DMS 273 treated with DMSO at 0.1 percent for 48 hours (cell line): ENCODE data around the gene PTBP1.

Source experiments
- DNase-seq: peaks from one replicate; lab custom pipeline; 2025; lab: John Stamatoyannopoulos, UW

The PTBP1 gene

DNA sequence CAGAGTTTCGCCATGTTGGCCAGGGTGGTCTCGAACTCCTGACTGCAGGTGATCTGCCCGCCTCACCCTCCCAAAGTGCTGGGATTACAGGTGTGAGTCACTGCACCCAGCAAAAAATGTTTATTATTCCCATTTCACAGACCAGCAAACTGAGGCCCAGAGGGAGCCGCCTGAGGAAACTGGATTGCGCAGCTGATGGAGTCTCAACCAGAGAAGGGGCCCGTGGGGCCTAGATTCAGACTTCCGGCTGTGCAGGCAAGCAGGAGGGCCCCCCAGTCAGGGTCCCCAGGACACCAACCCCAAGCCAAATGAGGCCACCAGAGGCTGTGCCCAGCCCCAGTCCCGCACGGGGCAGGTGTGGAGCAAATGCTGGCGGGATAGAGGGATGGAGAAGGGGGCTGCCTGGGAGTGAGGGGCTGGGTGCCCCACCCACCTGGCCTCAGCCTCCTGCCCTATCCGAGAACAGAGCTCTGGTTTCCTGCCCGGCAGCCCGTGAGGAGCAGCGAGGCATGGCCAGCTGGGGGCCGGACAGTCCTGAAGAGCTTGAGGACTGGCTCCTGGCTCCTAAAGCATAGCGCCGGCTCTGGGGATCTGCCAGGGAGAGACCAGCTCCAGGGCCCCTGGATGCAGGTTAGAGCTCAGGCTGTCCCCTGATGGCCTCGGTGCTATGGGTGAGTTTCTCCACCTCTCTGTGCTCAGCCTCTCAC is 24.4 kb upstream of the PTBP1 start:
- DNase-seq: no peak

GRCh38 chr19:776549-776948 is 20.7 kb upstream of the PTBP1 start:
- no peak for DNase-seq

- DNase-seq: no peak
Observed at GRCh38 chr19:778910-779653, 18.2 kb upstream of the PTBP1 start.

DNA sequence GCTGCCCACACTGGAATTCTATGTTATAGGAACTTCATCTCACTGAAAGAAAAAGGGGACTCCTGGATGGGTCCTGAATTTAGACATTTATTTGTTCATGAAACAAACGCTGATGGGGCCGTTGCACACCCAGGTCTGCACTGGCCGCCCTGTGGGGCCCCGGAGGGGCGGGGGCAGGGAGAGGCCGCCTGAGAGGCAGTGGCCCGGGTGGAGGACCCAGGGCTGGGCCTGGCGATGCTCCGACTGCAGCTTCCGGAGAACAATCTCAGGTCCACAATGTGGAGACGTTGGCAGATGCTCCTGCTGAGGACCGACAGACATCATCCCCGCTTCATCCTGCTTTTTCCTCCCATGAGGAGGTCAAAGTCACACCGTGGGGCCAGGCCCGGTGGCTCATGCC is 16.3 kb upstream of the PTBP1 start:
- no peak for DNase-seq

DNA sequence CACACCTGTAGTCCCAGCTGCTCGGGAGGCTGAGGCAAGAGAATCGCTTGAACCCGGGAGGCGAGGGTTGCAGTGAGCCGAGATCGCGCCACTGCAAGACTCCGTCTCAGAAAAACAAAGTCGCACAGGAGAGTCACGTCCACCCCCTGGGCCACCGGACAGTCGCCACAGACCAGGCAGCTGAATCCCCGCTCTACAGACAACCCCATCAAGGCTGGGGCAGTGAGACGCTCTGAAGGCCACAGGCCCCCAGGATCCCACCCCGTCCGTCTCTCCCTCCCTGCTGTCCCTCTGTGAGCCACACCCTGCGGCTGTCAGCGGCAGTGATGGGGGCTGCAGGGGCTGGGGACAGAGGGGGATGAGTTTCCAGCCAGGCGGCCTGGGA is 15.5 kb upstream of the PTBP1 start:
- no peak for DNase-seq

DNA sequence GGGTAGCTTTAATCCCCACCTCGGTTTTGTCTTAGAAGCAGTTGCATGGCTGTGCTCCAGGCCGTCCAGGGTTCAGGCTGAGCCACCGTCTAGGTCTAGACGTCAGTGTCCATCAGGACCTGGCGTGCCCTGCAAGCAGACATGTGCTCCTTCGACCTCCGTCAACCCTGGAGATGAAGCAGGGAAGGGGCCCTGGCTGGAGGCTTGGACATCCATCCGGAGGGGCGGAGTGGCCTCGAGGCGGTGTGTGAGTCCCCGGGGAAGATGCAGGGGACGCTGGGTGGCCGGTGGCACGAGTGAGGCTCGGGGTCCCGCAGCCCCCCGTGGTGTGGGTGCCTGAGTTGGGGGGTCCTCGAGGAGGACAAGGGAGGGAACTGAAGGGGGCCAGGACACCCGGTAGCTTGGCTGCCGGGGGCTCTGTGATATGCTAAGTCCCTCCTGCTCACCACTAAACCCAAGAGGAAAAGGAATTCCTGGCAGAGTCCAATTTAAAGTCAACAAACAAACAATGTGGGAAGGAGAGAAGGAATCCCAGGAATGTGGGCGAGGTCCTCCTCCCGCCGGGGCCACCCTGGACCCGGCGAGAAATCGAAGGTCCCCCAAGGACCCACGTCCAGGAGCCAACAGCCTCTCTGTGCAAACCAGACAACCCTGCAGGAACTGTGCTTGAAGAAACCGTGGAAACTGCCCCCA is 14.9 kb upstream of the PTBP1 start:
- no peak for DNase-seq

GRCh38 chr19:782878-783668 is 14.2 kb upstream of the PTBP1 start:
- DNase-seq: no peak

- DNase-seq: no peak
Observed at GRCh38 chr19:784541-784940, 12.7 kb upstream of the PTBP1 start.

DNA sequence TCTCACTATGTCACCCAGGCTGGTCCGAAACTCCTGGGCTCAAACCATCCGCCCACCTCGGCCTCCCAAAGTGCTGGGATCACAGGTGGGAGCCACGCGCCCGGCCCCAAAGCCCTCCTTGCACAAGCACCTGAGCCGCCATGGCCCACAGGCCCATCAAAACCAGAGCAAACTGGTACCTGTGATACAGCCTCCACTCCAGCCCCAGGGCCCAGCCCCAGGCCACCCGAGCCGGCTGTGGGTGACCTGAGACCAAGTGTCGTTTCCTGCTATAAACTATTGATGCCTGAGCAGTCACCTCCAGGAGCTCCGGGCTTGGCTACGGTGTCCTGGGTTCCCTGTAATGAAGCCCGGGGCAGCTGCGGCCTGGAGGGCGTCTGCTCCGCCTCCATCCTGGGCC is 9.7 kb upstream of the PTBP1 start:
- no peak for DNase-seq

- no peak for DNase-seq
Observed at GRCh38 chr19:788686-788982, 8.6 kb upstream of the PTBP1 start.

DNA sequence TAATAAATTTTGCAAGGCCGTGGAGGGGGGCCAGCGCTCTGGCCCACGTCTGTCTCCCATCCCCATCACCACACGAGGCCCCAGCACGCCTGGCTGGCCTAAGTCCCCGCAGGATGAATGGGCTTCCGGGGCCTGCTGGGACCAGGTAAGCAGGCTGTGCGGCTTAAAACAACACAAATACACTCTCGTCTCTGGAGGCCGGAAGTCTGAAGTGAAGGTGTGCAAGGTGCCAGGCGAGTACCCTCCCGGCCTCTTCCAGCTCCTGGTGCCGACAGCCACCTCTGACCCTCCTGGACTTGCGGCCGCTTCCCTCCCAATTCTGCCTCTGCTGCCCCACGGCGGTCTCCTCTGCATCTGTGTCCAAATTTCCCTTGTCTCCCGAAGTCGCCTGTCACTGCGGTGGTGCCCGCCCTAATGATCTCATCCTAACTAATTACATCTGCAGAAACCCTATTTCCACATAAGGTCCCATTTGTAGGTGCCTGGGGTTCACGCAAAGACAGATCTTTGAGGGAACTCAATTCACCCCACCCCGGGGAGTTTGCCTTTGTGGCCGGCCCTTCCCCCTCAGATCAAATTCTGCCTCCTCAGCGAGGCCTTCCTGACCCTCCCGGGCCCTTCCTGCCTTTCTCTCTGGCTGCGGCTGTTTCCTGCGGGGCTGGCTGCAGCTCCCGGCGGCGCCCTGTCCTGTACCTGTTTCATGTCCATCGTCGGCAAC is 8.1 kb upstream of the PTBP1 start:
- no peak for DNase-seq

DNA sequence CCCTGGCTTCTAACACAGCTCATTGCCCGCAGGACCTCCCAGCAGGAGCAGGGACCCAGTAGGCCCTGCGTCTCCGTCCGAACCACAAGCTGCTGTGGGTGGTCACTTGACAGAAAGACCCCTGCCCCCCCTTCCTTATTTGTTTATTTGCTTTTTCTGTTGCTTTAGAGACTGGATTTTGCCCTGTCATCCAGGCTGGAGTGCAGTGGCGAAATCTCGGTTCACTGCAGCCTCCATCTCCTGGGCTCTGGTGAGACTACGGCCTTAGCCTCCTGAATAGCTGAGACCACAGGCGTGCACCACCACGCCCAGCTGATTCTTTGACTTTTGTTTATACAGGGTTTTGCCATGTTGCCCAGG is 7.6 kb upstream of the PTBP1 start:
- DNase-seq: no peak

- no peak for DNase-seq
Observed at GRCh38 chr19:791007-791566, 6.2 kb upstream of the PTBP1 start.

DNA sequence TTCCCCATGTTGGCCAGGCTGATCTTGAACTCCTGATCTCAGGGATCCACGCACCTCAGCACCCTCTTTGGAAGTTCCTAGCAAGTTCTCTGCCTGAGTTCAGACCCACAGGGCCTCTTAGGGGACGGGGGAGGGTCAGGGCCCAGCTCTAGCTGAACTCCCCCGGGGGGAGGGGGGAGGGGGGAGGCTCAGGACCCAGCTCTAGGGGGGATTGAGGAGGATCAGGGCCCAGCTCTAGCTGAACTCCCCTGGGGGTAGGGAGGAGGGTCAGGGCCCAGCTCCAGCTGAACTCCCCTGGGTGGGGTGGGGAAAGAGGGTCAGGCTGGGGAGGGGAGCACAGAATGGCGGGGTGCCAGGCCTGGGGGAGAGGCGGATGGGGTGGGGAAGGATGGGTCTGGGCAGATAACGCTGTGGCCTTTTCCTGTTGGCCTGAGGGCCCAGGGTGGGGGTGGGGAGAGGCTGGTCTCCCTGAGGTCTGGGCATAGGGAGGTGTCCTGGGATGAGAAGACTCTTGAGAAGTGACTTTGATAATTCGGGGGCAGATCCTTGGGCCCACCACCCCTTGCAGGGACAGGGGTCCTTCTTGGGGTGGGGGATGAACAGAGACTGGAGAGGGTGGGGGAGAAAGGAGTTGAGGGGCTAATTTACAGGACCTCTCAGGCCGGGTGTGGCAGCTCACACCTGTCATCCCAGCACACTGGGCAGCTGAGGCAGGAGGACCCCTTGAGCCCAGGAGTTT is 5.5 kb upstream of the PTBP1 start:
- no peak for DNase-seq

GRCh38 chr19:792306-792885 is 4.9 kb upstream of the PTBP1 start:
- DNase-seq: no peak

DNA sequence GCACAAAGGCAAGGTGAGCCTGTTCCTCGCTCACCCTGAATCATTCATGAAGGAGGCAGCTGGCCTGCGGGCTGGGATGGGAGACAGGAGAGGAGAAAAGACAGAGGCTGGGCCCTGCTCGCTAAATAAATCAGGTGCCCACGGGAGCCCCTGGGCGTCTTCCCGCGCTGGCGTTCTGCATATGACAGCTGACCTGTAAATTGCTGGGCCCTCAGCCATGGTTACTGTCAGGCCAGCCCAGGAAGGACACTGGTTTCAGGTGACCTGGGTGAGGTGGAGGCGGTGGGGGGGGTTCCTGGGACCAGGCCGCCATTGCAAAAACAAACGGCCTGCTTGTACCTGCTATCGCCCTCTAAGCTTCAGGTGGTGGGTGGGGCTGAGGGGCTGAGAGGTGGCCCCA is 3.4 kb upstream of the PTBP1 start:
- no peak for DNase-seq

- DNase-seq: no peak
Observed at GRCh38 chr19:795073-795611, 2.1 kb upstream of the PTBP1 start.

- no peak for DNase-seq
Observed at GRCh38 chr19:795691-796581, 1.3 kb upstream of the PTBP1 start.
